WTC11 (cell line): ENCODE data around the gene CAPN13.

Source experiments
- CTCF ChIP-seq: fragments of 200-600 bp; IDR thresholded peaks from 2 replicates; pipeline ENCODE4 v1.8.0; 2022; ENCODE audit warnings: antibody characterized with exemption
- E2F4 ChIP-seq: sonication (generic); formaldehyde crosslinking; IDR thresholded peaks from 2 replicates; pipeline ENCODE4 v1.8.1; 2022; ENCODE audit warnings: low read depth, mild to moderate bottlenecking, moderate library complexity, missing genetic modification reagents, borderline replicate concordance
- HMGXB4 ChIP-seq: sonication (generic); formaldehyde crosslinking; IDR thresholded peaks from 2 replicates; pipeline ENCODE4 v1.8.1; 2023; ENCODE audit warnings: mild to moderate bottlenecking, moderate library complexity, missing genetic modification reagents
- IRF2 ChIP-seq: sonication (generic); formaldehyde crosslinking; IDR thresholded peaks from 2 replicates; pipeline ENCODE4 v1.8.0; 2022; ENCODE audit warnings: low read depth, missing genetic modification reagents, borderline replicate concordance
- MLX ChIP-seq: sonication (generic); formaldehyde crosslinking; IDR thresholded peaks from 2 replicates; pipeline ENCODE4 v1.8.1; 2023; ENCODE audit warnings: mild to moderate bottlenecking, missing genetic modification reagents, moderate library complexity
- NFYB ChIP-seq: sonication (generic); formaldehyde crosslinking; conservative IDR thresholded peaks from 2 replicates; pipeline ENCODE4 v1.8.0; 2022; ENCODE audit warnings: low read depth, missing genetic modification reagents
- SMAD3 ChIP-seq: sonication (generic); formaldehyde crosslinking; IDR thresholded peaks from 2 replicates; pipeline ENCODE4 v1.8.0; 2022; ENCODE audit warnings: missing genetic modification reagents, mild to moderate bottlenecking, borderline replicate concordance
- ZBTB21 ChIP-seq: sonication (generic); formaldehyde crosslinking; IDR thresholded peaks from 2 replicates; pipeline ENCODE4 v1.8.1; 2023; ENCODE audit warnings: mild to moderate bottlenecking, missing genetic modification reagents, borderline replicate concordance
- ZNF512 ChIP-seq: sonication (generic); formaldehyde crosslinking; IDR thresholded peaks from 2 replicates; pipeline ENCODE4 v1.8.1; 2022; ENCODE audit warnings: missing genetic modification reagents, borderline replicate concordance

GRCh38 chr2:30765191-30765590, 42.1 kb downstream of the CAPN13 start:
- TF ChIP-seq NFYB (CRISPR knock-in tag) (no peak), CTCF (no peak), SMAD3 (CRISPR knock-in tag) (no peak), HMGXB4 (CRISPR knock-in tag) (no peak), IRF2 (CRISPR knock-in tag) (no peak), E2F4 (no peak), MLX (no peak), ZNF512 (no peak), ZBTB21 (CRISPR knock-in tag) (no peak)
